ENCODE measurements around the gene ULK2.
"Not testable (repeated sequence)": the region's sequence is repeated elsewhere in the genome, so short reads cannot be mapped to it uniquely, and the experiment has no call there.

Gene ULK2

GRCh38 chr17:19766421-19767270, 101.1 kb downstream of the ULK2 start:
- TF ChIP-seq ZFP3 (CRISPR knock-in tag; IDR thresholded peaks at IDR 0.05), result no peak
- TF ChIP-seq CSRNP3 (CRISPR knock-in tag; IDR thresholded peaks at IDR 0.05), result no peak
- no peak for TF ChIP-seq GLIS3 (CRISPR knock-in tag; IDR thresholded peaks at IDR 0.05)
- TF ChIP-seq ZC3H10 (CRISPR knock-in tag; IDR thresholded peaks at IDR 0.05), result no peak
- TF ChIP-seq ARNTL (CRISPR knock-in tag; IDR thresholded peaks at IDR 0.05; ENCODE audit: borderline replicate concordance, low read depth), result no peak
- no peak for TF ChIP-seq PPARA (CRISPR knock-in tag; IDR thresholded peaks at IDR 0.05; ENCODE audit: borderline replicate concordance)
- no peak for TF ChIP-seq TOX (CRISPR knock-in tag; IDR thresholded peaks at IDR 0.05; ENCODE audit: borderline replicate concordance)
- TF ChIP-seq PATZ1 (CRISPR knock-in tag; IDR thresholded peaks at IDR 0.05; ENCODE audit: borderline replicate concordance), result no peak
- no peak for TF ChIP-seq ISL1 (CRISPR knock-in tag; IDR thresholded peaks at IDR 0.05)
- TF ChIP-seq CSDC2 (CRISPR knock-in tag; IDR thresholded peaks at IDR 0.05), result no peak
- TF ChIP-seq TCF4 (CRISPR knock-in tag; IDR thresholded peaks at IDR 0.05; ENCODE audit: borderline replicate concordance), result no peak
- no peak for TF ChIP-seq BACH2 (CRISPR knock-in tag; IDR thresholded peaks at IDR 0.05; ENCODE audit: borderline replicate concordance)
- TF ChIP-seq ZNF565 (CRISPR knock-in tag; conservative IDR thresholded peaks at IDR 0.05; ENCODE audit: low read depth), result no peak
- TF ChIP-seq ZNF70 (CRISPR knock-in tag; IDR thresholded peaks at IDR 0.05), result no peak
- TF ChIP-seq CREB5 (CRISPR knock-in tag; IDR thresholded peaks at IDR 0.05; ENCODE audit: low read depth), result no peak
- no peak for TF ChIP-seq OSR1 (CRISPR knock-in tag; IDR thresholded peaks at IDR 0.05)
- TF ChIP-seq ESRRG (CRISPR knock-in tag; IDR thresholded peaks at IDR 0.05), result no peak
- peak; percentile 91 for ATAC-seq

- ATAC-seq, result no peak
- TF ChIP-seq ZNF8 (CRISPR knock-in tag; IDR thresholded peaks at IDR 0.05) (no peak), TCF4 (CRISPR knock-in tag; IDR thresholded peaks at IDR 0.05; ENCODE audit: borderline replicate concordance) (no peak), ISL1 (CRISPR knock-in tag; IDR thresholded peaks at IDR 0.05) (no peak), BACH2 (CRISPR knock-in tag; IDR thresholded peaks at IDR 0.05; ENCODE audit: borderline replicate concordance) (no peak), ESRRG (CRISPR knock-in tag; IDR thresholded peaks at IDR 0.05) (no peak), CSRNP3 (CRISPR knock-in tag; IDR thresholded peaks at IDR 0.05) (no peak), PATZ1 (CRISPR knock-in tag; IDR thresholded peaks at IDR 0.05; ENCODE audit: borderline replicate concordance) (no peak), GLIS3 (CRISPR knock-in tag; IDR thresholded peaks at IDR 0.05) (no peak), SNAI2 (CRISPR knock-in tag; IDR thresholded peaks at IDR 0.05) (no peak), CSDC2 (CRISPR knock-in tag; IDR thresholded peaks at IDR 0.05) (no peak), ZNF70 (CRISPR knock-in tag; IDR thresholded peaks at IDR 0.05) (no peak), ZFP3 (CRISPR knock-in tag; IDR thresholded peaks at IDR 0.05) (no peak), TOX (CRISPR knock-in tag; IDR thresholded peaks at IDR 0.05; ENCODE audit: borderline replicate concordance) (no peak), RARB (CRISPR knock-in tag; IDR thresholded peaks at IDR 0.05) (no peak), CREB5 (CRISPR knock-in tag; IDR thresholded peaks at IDR 0.05; ENCODE audit: low read depth) (no peak), ZC3H10 (CRISPR knock-in tag; IDR thresholded peaks at IDR 0.05) (no peak), ZNF565 (CRISPR knock-in tag; conservative IDR thresholded peaks at IDR 0.05; ENCODE audit: low read depth) (no peak), ARNTL (CRISPR knock-in tag; IDR thresholded peaks at IDR 0.05; ENCODE audit: borderline replicate concordance, low read depth) (no peak), OSR1 (CRISPR knock-in tag; IDR thresholded peaks at IDR 0.05) (no peak), TSHZ2 (CRISPR knock-in tag; IDR thresholded peaks at IDR 0.05) (no peak)
Observed at GRCh38 chr17:19766016-19766415, 101.7 kb downstream of the ULK2 start.

GRCh38 chr17:19763991-19764390, 103.7 kb downstream of the ULK2 start:
- ATAC-seq, result not testable (repeated sequence)

Measured in SK-N-SH treated with all-trans-retinoic acid at 6 μM for 48 hours (cell line).